HEK293 (cell line): ENCODE data around the gene PRR33.

Experiments
- CTCF ChIA-PET: fragments of 350-600 bp; formaldehyde crosslinking; extraction: SDS; loops from one replicate; lab custom pipeline; 2021; ENCODE audit warnings: antibody characterized with exemption; lab: Yijun Ruan, JAX
- POLR2A ChIA-PET: fragments of 300-600 bp; formaldehyde crosslinking; extraction: SDS; loops from one replicate; lab custom pipeline; 2020; ENCODE audit warnings: antibody characterized with exemption, inconsistent platforms; lab: Yijun Ruan, JAX
- H3K27ac ChIP-seq: fragments of 200-500 bp; sonication (Bioruptor generic); 2 replicates; pipeline ENCODE4 v1.5.1; 2014; ENCODE audit warnings: low read depth, low read length, control low read depth, inconsistent platforms; ENCODE audit errors: extremely low read depth
- H3K36me3 ChIP-seq, 2 experiments: fragments of 200-500 bp in 1 of 2; sonication (Bioruptor generic) in 1 of 2; 1 replicate in 1 of 2; 2 replicates in 1 of 2; pipeline ENCODE4 v1.5.1; 2014 to 2017; ENCODE audit warnings: inconsistent platforms in 2 of 2, low read length in 2 of 2; ENCODE audit not compliant: control insufficient read depth in 2 of 2, insufficient read depth in 1 of 2
- H3K4me1 ChIP-seq: fragments of 200-500 bp; sonication (Bioruptor generic); 2 replicates; pipeline ENCODE4 v1.5.1; 2014; ENCODE audit warnings: mild to moderate bottlenecking, low read length, inconsistent platforms; ENCODE audit not compliant: control insufficient read depth, insufficient read depth
- H3K4me3 ChIP-seq: 2 replicates; pipeline ENCODE4 v1.5.1; 2011; ENCODE audit warnings: low read depth, mild to moderate bottlenecking, control low read depth, low read length, moderate library complexity
- H3K9me3 ChIP-seq: fragments of 200-500 bp; sonication (Bioruptor generic); 2 replicates; pipeline ENCODE4 v1.5.1; 2014; ENCODE audit warnings: low read depth, low read length, inconsistent platforms; ENCODE audit not compliant: control insufficient read depth, insufficient read depth
- GFI1B ChIP-seq: fragments of 450-650 bp; formaldehyde crosslinking; IDR thresholded peaks from 2 replicates; pipeline ENCODE4 v1.5.1; 2016; ENCODE audit warnings: missing biosample characterization, missing genetic modification characterization
- KLF1 ChIP-seq: fragments of 450-650 bp; formaldehyde crosslinking; IDR thresholded peaks from 2 replicates; pipeline ENCODE4 v1.5.1; 2016; ENCODE audit warnings: missing biosample characterization, missing genetic modification characterization
- KLF16 ChIP-seq: fragments of 450-650 bp; formaldehyde crosslinking; IDR thresholded peaks from 2 replicates; pipeline ENCODE4 v1.5.1; 2017; ENCODE audit warnings: missing biosample characterization, missing genetic modification characterization
- SCRT2 ChIP-seq: fragments of 450-650 bp; formaldehyde crosslinking; IDR thresholded peaks from 2 replicates; pipeline ENCODE4 v1.5.1; 2016; ENCODE audit warnings: missing biosample characterization, missing genetic modification characterization
- SETDB1 ChIP-seq: IDR thresholded peaks from one replicate; pipeline ENCODE4 v1.6.1; 2017; ENCODE audit warnings: mild to moderate bottlenecking, low read length, moderate library complexity, mixed read lengths; ENCODE audit not compliant: insufficient read length
- ZBTB26 ChIP-seq: fragments of 450-650 bp; formaldehyde crosslinking; optimal IDR thresholded peaks from 2 replicates; pipeline ENCODE3; 2016; ENCODE audit warnings: missing biosample characterization, mild to moderate bottlenecking, missing genetic modification characterization
- ZFP3 ChIP-seq: fragments of 450-650 bp; formaldehyde crosslinking; IDR thresholded peaks from 2 replicates; pipeline ENCODE4 v1.5.1; 2016; ENCODE audit warnings: low read depth, missing biosample characterization, missing genetic modification characterization
- ZFP37 ChIP-seq: fragments of 450-650 bp; formaldehyde crosslinking; IDR thresholded peaks from 2 replicates; pipeline ENCODE4 v1.5.1; 2016; ENCODE audit warnings: missing biosample characterization, missing genetic modification characterization
- ZNF112 ChIP-seq: fragments of 450-650 bp; formaldehyde crosslinking; IDR thresholded peaks from 2 replicates; pipeline ENCODE4 v1.5.0; 2017; ENCODE audit warnings: missing biosample characterization, missing genetic modification characterization
- ZNF121 ChIP-seq: fragments of 450-650 bp; formaldehyde crosslinking; IDR thresholded peaks from 2 replicates; pipeline ENCODE4 v1.5.1; 2016; ENCODE audit warnings: missing biosample characterization, missing genetic modification characterization
- ZNF335 ChIP-seq: fragments of 450-650 bp; formaldehyde crosslinking; conservative IDR thresholded peaks from 2 replicates; pipeline ENCODE4 v1.5.1; 2016; ENCODE audit warnings: missing biosample characterization, missing genetic modification characterization
- ZNF416 ChIP-seq: fragments of 450-650 bp; formaldehyde crosslinking; IDR thresholded peaks from 2 replicates; pipeline ENCODE4 v1.5.1; 2016; ENCODE audit warnings: missing biosample characterization, missing genetic modification characterization
- ZNF433 ChIP-seq: fragments of 450-650 bp; formaldehyde crosslinking; IDR thresholded peaks from 2 replicates; pipeline ENCODE4 v1.5.1; 2016; ENCODE audit warnings: missing biosample characterization, missing genetic modification characterization, low read depth
- ZNF473 ChIP-seq: fragments of 450-650 bp; formaldehyde crosslinking; IDR thresholded peaks from 2 replicates; pipeline ENCODE4 v1.5.1; 2017; ENCODE audit warnings: missing biosample characterization, missing genetic modification characterization
- ZNF513 ChIP-seq: fragments of 450-650 bp; IDR thresholded peaks from 2 replicates; pipeline ENCODE4 v1.5.1; 2018; ENCODE audit warnings: missing biosample characterization, missing genetic modification characterization
- ZNF529 ChIP-seq: fragments of 450-650 bp; formaldehyde crosslinking; IDR thresholded peaks from 2 replicates; pipeline ENCODE4 v1.5.1; 2017; ENCODE audit warnings: missing genetic modification characterization, missing biosample characterization; ENCODE audit not compliant: insufficient replicate concordance
- ZNF555 ChIP-seq: fragments of 450-650 bp; formaldehyde crosslinking; conservative IDR thresholded peaks from 2 replicates; pipeline ENCODE4 v1.5.1; 2017; ENCODE audit warnings: missing biosample characterization, mild to moderate bottlenecking, missing genetic modification characterization, inconsistent platforms
- ZNF558 ChIP-seq: fragments of 450-650 bp; formaldehyde crosslinking; IDR thresholded peaks from 2 replicates; pipeline ENCODE4 v1.5.1; 2016; ENCODE audit warnings: missing biosample characterization, missing genetic modification characterization
- ZNF571 ChIP-seq: fragments of 450-650 bp; formaldehyde crosslinking; IDR thresholded peaks from 2 replicates; pipeline ENCODE4 v1.5.0; 2017; ENCODE audit warnings: missing biosample characterization, missing genetic modification characterization
- ZNF639 ChIP-seq: fragments of 450-650 bp; formaldehyde crosslinking; IDR thresholded peaks from 2 replicates; pipeline ENCODE4 v1.5.1; 2016; ENCODE audit warnings: missing biosample characterization, missing genetic modification characterization
- ZNF645 ChIP-seq: fragments of 450-650 bp; formaldehyde crosslinking; IDR thresholded peaks from 2 replicates; pipeline ENCODE4; 2016; ENCODE audit warnings: missing biosample characterization, missing genetic modification characterization
- ZNF792 ChIP-seq: fragments of 450-650 bp; formaldehyde crosslinking; IDR thresholded peaks from 2 replicates; pipeline ENCODE4 v1.5.1; 2016; ENCODE audit warnings: missing biosample characterization, missing genetic modification characterization
- TF ChIP-seq, protein P1 (sequence below): fragments of 450-650 bp; formaldehyde crosslinking; IDR thresholded peaks from 2 replicates; pipeline ENCODE4 v1.5.1; 2016; ENCODE audit warnings: missing biosample characterization, missing genetic modification characterization
- TF ChIP-seq, protein P2 (sequence below): fragments of 450-650 bp; IDR thresholded peaks from 2 replicates; pipeline ENCODE4 v1.5.1; 2018; ENCODE audit warnings: missing biosample characterization, mild to moderate bottlenecking, missing genetic modification characterization
- TF ChIP-seq, protein P3 (sequence below): fragments of 450-650 bp; formaldehyde crosslinking; IDR thresholded peaks from 2 replicates; pipeline ENCODE4 v1.5.1; 2016; ENCODE audit warnings: missing biosample characterization, missing genetic modification characterization

PRR33 gene

GRCh38 chr11:1896923-1897322 lies 5.2 kb upstream of the PRR33 start:
- H3K4me3 ChIP-seq = no peak overlapping the region
- TF ChIP-seq ZNF558 = no peak
- TF ChIP-seq ZFP3 (tag by site-specific recombination) = no peak
- no peak overlapping the region for H3K27ac ChIP-seq
- ChIA-PET CTCF (interaction anchor here (1.0 kb wide), 1 partner anchor 105 kb away, joined by 3 read pairs; no protein-coding TSS in a partner anchor), POLR2A (no interaction called here)
- H3K4me1 ChIP-seq = no peaks in the 10 kb centered on the region
- no peaks in the 10 kb centered on the region for H3K9me3 ChIP-seq
- no peaks in the 10 kb centered on the region for H3K36me3 ChIP-seq

- CTCF ChIA-PET = interaction anchor here (1.0 kb wide), 1 partner anchor 105 kb away, joined by 3 read pairs; no protein-coding TSS in a partner anchor
- Histone ChIP-seq H3K36me3 (no peaks in the 10 kb centered on the region), H3K4me3 (no peak overlapping the region), H3K9me3 (no peaks in the 10 kb centered on the region), H3K4me1 (no peaks in the 10 kb centered on the region), H3K27ac (no peak overlapping the region)
- POLR2A ChIA-PET = no interaction called here
- TF ChIP-seq ZNF473 (tag by site-specific recombination) = no peak
- no peak for TF ChIP-seq ZNF121
- TF ChIP-seq ZNF645 (tag by site-specific recombination) = no peak
- TF ChIP-seq ZNF639 = no peak
- TF ChIP-seq ZNF792 (tag by site-specific recombination) = no peak
- TF ChIP-seq ZBTB26 = no peak
- TF ChIP-seq, protein P1, sequence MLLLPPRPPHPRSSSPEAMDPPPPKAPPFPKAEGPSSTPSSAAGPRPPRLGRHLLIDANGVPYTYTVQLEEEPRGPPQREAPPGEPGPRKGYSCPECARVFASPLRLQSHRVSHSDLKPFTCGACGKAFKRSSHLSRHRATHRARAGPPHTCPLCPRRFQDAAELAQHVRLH (tag by site-specific recombination) = no peak
- TF ChIP-seq ZNF529 (tag by site-specific recombination) = no peak
- TF ChIP-seq ZNF112 (tag by site-specific recombination) = no peak
- no peak for TF ChIP-seq KLF16 (tag by site-specific recombination)
- no peak for TF ChIP-seq KLF1 (tag by site-specific recombination)
- TF ChIP-seq, protein P2, sequence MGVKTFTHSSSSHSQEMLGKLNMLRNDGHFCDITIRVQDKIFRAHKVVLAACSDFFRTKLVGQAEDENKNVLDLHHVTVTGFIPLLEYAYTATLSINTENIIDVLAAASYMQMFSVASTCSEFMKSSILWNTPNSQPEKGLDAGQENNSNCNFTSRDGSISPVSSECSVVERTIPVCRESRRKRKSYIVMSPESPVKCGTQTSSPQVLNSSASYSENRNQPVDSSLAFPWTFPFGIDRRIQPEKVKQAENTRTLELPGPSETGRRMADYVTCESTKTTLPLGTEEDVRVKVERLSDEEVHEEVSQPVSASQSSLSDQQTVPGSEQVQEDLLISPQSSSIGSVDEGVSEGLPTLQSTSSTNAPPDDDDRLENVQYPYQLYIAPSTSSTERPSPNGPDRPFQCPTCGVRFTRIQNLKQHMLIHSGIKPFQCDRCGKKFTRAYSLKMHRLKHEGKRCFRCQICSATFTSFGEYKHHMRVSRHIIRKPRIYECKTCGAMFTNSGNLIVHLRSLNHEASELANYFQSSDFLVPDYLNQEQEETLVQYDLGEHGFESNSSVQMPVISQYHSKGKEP = no peak
- TF ChIP-seq ZNF433 (tag by site-specific recombination) = no peak
- TF ChIP-seq ZFP37 (tag by site-specific recombination) = no peak
- TF ChIP-seq SCRT2 (tag by site-specific recombination) = no peak
Observed at GRCh38 chr11:1896468-1896867, 4.8 kb upstream of the PRR33 start.

GRCh38 chr11:1894759-1895158 lies 3.1 kb upstream of the PRR33 start:
- Histone ChIP-seq H3K9me3 (no peaks in the 10 kb centered on the region), H3K4me1 (no peaks in the 10 kb centered on the region), H3K4me3 (no peak overlapping the region), H3K36me3 (no peaks in the 10 kb centered on the region), H3K27ac (no peak overlapping the region)
- CTCF ChIA-PET = no interaction called here
- POLR2A ChIA-PET = interaction anchor here (0.6 kb wide), 1 partner anchor 10 kb away, joined by 3 read pairs; no protein-coding TSS in a partner anchor
- TF ChIP-seq GFI1B = no peak
- no peak for TF ChIP-seq ZNF571 (tag by site-specific recombination)
- TF ChIP-seq SETDB1 = no peak
- no peak for TF ChIP-seq ZFP37 (tag by site-specific recombination)
- TF ChIP-seq, protein P3, sequence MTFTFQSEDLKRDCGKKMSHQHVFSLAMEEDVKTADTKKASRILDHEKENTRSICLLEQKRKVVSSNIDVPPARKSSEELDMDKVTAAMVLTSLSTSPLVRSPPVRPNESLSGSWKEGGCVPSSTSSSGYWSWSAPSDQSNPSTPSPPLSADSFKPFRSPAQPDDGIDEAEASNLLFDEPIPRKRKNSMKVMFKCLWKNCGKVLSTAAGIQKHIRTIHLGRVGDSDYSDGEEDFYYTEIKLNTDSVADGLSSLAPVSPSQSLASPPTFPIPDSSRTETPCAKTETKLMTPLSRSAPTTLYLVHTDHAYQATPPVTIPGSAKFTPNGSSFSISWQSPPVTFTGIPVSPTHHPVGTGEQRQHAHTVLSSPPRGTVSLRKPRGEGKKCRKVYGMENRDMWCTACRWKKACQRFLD (tag by site-specific recombination) = no peak
- no peak for TF ChIP-seq ZNF335
- TF ChIP-seq ZNF416 = no peak
- TF ChIP-seq ZNF555 = no peak
- TF ChIP-seq ZNF513 = no peak
